ENCODE measurements around the gene DST.

GRCh38 chr6:56640374-56640773, 2.3 kb downstream of the DST start:
- no peak for TF ChIP-seq EZH2 (IDR thresholded peaks at IDR 0.05)
- no peak for TF ChIP-seq CTCF (IDR thresholded peaks at IDR 0.05)
- TF ChIP-seq EZH2phosphoT487 (IDR thresholded peaks at IDR 0.05) = no peak
